HFFc6 (cell line): Measurements from ENCODE around the gene ZNF414. TPM values are rescaled to one million over a fixed set of nuclear protein-coding genes. Genes with fewer than 3 reads are reported as not detected.

Experiments
- DNase-seq: peaks from one replicate; pipeline ENCODE4 v3.0.0-alpha.2; 2018
- H3K27ac Mint-ChIP-seq: 2 replicates; pipeline ENCODE4 v1.8.0; 2020; ENCODE audit warnings: mild to moderate bottlenecking, mixed read lengths
- H3K27me3 Mint-ChIP-seq: 2 replicates; pipeline ENCODE4 v1.8.0; 2021; ENCODE audit warnings: mild to moderate bottlenecking, moderate library complexity, mixed read lengths; ENCODE audit not compliant: insufficient read depth
- H3K36me3 Mint-ChIP-seq: 2 replicates; pipeline ENCODE4 v1.8.0; 2021; ENCODE audit warnings: low read depth, mixed read lengths
- H3K4me1 Mint-ChIP-seq: 2 replicates; pipeline ENCODE4 v1.8.0; 2020; ENCODE audit warnings: low read depth, mixed read lengths
- H3K4me3 Mint-ChIP-seq: 2 replicates; pipeline ENCODE4 v1.8.0; 2020; ENCODE audit warnings: mild to moderate bottlenecking, moderate library complexity, mixed read lengths
- H3K9me3 Mint-ChIP-seq: 2 replicates; pipeline ENCODE4 v1.8.0; 2020; ENCODE audit warnings: mild to moderate bottlenecking, mixed read lengths
- total RNA-seq, 6 experiments: library from RNA; stranded (reverse); fragmentation: NEBNext Ultra II Directional; extraction: Animal tissue kit (Norgen Biotek cat#: 25700); gene quantifications; 2 replicates in 1 of 6; 3 replicates in 5 of 6; pipeline ENCODE4 v1.2.3, GENCODE V29; 2021
- TF ChIP-seq, protein P1 (sequence below): fragments of 200-600 bp; sonication (generic); IDR thresholded peaks from 2 replicates; pipeline ENCODE4 v1.5.0; 2021; ENCODE audit warnings: antibody characterized with exemption, mild to moderate bottlenecking

ZNF414 gene
- total RNA-seq, 6 experiments from 2014 or later, result 20.1 to 27.2 (median 25.5) TPM

- H3K9me3 Mint-ChIP-seq, result no peaks in the 10 kb centered on the region
- no peaks in the 10 kb centered on the region for H3K4me1 Mint-ChIP-seq
- no peak for DNase-seq
- no peak overlapping the region for H3K4me3 Mint-ChIP-seq
- H3K27ac Mint-ChIP-seq, result no peak overlapping the region
- no peaks in the 10 kb centered on the region for H3K36me3 Mint-ChIP-seq
- H3K27me3 Mint-ChIP-seq, result peaks cover 2% of the 10 kb centered on the region; the same call in 1 of the 2 replicates
- TF ChIP-seq, protein P1, sequence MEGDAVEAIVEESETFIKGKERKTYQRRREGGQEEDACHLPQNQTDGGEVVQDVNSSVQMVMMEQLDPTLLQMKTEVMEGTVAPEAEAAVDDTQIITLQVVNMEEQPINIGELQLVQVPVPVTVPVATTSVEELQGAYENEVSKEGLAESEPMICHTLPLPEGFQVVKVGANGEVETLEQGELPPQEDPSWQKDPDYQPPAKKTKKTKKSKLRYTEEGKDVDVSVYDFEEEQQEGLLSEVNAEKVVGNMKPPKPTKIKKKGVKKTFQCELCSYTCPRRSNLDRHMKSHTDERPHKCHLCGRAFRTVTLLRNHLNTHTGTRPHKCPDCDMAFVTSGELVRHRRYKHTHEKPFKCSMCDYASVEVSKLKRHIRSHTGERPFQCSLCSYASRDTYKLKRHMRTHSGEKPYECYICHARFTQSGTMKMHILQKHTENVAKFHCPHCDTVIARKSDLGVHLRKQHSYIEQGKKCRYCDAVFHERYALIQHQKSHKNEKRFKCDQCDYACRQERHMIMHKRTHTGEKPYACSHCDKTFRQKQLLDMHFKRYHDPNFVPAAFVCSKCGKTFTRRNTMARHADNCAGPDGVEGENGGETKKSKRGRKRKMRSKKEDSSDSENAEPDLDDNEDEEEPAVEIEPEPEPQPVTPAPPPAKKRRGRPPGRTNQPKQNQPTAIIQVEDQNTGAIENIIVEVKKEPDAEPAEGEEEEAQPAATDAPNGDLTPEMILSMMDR, result no peak
Observed at GRCh38 chr19:8537099-8537498, 23.1 kb upstream of the ZNF414 start.

- no peak overlapping the region for H3K27ac Mint-ChIP-seq
- H3K4me3 Mint-ChIP-seq, result no peak overlapping the region
- no peaks in the 10 kb centered on the region for H3K36me3 Mint-ChIP-seq
- TF ChIP-seq, protein P1, result no peak
- no peaks in the 10 kb centered on the region for H3K4me1 Mint-ChIP-seq
- DNase-seq, result no peak
- H3K27me3 Mint-ChIP-seq, result peaks cover 2% of the 10 kb centered on the region; the same call in 1 of the 2 replicates
- H3K9me3 Mint-ChIP-seq, result no peaks in the 10 kb centered on the region
Observed at GRCh38 chr19:8536282-8536681, 22.3 kb upstream of the ZNF414 start.

DNA sequence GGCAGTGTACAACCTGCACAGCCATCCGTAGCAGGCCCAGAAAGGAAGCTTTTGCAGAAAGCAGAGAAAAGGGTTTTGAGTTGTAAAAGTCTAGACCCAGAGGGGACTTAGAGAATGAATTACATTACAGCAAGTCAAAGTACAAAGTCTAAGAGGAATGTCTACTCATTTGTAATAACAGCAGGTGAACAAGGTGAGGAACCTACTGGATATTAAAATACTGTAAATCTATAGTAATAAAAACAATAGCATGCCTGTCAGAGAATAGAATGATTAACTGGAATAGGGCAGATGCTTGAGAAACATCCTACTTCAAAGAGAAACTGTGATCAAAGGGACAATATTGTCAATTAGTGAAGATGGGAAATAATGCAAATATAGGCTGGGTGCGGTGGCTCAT lies 18.3 kb upstream of the ZNF414 start:
- Mint-ChIP-seq H3K9me3 (no peaks in the 10 kb centered on the region), H3K36me3 (peaks cover 18% of the 10 kb centered on the region), H3K4me3 (no peak overlapping the region), H3K27ac (no peak overlapping the region), H3K27me3 (peaks cover 2% of the 10 kb centered on the region; the same call in 1 of the 2 replicates), H3K4me1 (peaks cover 7% of the 10 kb centered on the region)
- DNase-seq, result no peak
- TF ChIP-seq, protein P1, result no peak

DNA sequence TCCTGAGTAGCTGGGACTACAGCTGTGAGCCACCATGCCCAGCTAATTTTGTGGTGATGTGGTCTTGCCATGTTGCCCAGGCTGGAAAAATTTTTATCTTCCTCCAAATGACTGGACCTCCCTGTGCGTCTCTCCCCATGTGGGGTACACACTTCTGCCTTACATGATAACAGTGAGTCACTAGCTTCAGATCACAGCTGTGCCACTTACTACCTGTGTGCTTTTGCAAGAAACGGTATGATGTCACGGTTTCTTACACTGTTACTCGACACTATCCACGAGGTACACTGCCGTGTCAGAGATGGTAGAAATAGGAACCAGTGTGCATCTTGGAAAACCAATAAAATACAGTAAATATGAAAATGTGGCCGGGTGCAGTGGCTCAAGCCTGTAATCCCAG lies 17.5 kb upstream of the ZNF414 start:
- Mint-ChIP-seq H3K36me3 (peaks cover 18% of the 10 kb centered on the region), H3K27ac (no peak overlapping the region), H3K27me3 (no peaks in the 10 kb centered on the region), H3K4me1 (peaks cover 7% of the 10 kb centered on the region), H3K9me3 (no peaks in the 10 kb centered on the region), H3K4me3 (no peak overlapping the region)
- DNase-seq, result no peak
- TF ChIP-seq, protein P1, result no peak

DNA sequence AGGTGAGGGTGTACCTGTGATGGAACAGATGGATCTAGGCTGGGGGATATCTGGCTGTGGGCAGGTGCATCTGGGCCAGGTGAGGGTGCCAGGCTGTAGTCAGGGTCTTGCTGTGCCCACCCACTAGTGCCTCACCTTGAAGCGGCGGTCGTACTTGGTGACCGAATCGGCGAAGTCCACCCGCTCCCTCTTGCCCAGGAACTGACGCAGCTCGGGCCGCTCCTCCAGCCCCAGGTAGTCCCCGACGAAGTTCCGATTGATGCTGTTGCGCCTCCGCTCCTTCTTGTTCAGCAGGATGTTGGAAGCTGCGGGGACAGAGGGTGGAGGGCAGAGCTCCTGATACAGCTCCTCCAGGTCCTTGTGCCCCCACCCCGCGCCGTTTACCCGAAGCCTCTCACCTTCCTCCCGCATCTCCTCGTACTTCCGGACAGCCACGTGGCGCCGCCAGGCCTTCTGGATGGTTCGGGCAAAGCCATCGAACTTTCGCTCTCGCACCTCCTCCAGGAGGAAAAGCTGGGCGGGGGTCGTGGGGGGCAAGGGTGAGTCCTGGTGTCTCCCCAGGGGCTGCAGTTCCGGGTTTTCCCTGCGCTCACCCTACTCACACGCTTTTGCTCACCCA lies 16.2 kb upstream of the ZNF414 start:
- H3K27me3 Mint-ChIP-seq, result no peaks in the 10 kb centered on the region

More for the DNA sequence above, 16.2 kb upstream of the ZNF414 start:
- no peaks in the 10 kb centered on the region for H3K9me3 Mint-ChIP-seq
- H3K27ac Mint-ChIP-seq, result no peak overlapping the region
- no peak overlapping the region for H3K4me3 Mint-ChIP-seq
- H3K4me1 Mint-ChIP-seq, result peaks cover 7% of the 10 kb centered on the region
- no peak for DNase-seq
- peaks cover 18% of the 10 kb centered on the region for H3K36me3 Mint-ChIP-seq
- TF ChIP-seq, protein P1, result no peak
